ENCODE results near the gene PHF3.

Gene PHF3

DNA sequence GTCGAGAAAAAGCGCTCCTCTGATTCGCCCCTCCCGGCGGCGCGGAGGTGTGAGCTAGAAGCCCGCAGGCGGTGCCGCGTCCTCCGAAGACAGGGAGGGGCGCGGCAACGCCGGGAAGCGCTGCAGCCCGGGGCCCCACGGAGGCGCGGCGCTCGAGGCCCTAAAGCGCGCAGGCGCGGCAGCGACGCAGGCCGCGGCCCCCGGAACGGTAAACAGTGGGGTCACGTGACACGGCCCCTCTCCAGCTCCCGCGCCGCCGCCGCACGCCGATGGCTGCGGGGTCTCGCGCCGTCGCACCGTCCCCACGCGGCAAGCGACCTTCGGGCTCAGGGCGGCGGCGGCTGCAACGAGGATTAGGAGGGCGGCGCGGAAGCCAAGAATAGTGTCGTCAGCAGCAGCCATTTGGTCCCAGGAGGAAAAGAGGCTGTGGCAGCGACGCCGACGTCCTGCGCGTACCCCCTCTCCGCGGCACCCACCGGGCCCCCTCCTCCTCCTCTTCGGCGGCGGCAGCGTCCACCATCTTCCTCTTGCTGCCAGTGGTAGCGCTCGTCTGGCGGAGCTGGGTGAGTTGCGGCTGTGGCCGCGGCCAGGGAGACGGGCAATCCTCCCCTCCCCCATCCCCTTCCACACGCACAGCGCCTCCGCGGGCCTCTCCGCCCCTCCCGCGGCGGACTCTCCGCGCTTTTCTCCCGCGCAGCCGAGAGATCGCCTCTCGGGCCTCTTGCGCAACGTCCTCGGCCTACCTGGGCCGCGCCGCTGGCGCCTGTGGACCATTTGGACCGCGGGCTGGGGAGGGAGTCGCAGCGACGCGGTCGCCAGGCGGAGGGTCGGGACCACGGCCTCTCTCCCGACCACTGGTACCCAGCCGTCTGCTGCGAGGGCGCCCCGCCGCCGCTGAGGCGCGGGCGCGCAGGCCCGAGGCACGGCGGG is at the start of gene PHF3:
Gene PHF3 (plus strand): TSS at position 215 of the 930 bp plus-strand sequence. CDS start 10,750 bp downstream, outside the sequence.
- DNase-seq (ENCODE audit: low spot score in 2 of 2): peak; percentile 76 to 81

GRCh38 chr6:63589952-63590411 is 45.6 kb upstream of the PHF3 start:
- Mint-ChIP-seq H3K4me3 (no peak overlapping the region), H3K9me3 (no peaks in the 10 kb centered on the region), H3K4me1 (no peaks in the 10 kb centered on the region), H3K27ac (ENCODE audit: low read depth) (no peak overlapping the region), H3K27me3 (peaks cover 13% of the 10 kb centered on the region), H3K36me3 (ENCODE audit: insufficient read depth) (peaks cover 3% of the 10 kb centered on the region)
- no peak for DNase-seq (ENCODE audit: low spot score in 2 of 2)
- ATAC-seq (replicated peaks; ENCODE audit: extremely low read depth, poor library complexity, severe bottlenecking): no peak

More for the DNA sequence above, at the start of gene PHF3:
- Mint-ChIP-seq H3K9me3 (no peaks in the 10 kb centered on the region), H3K4me3 (peak within 1 kb of the TSS; percentile 98), H3K27me3 (no peaks in the 10 kb centered on the region), H3K27ac (ENCODE audit: low read depth) (peak within 1 kb of the TSS; percentile 97), H3K36me3 (ENCODE audit: insufficient read depth) (peaks cover 11% of the 10 kb centered on the region), H3K4me1 (peaks cover 49% of the 10 kb centered on the region)
- ATAC-seq (replicated peaks; ENCODE audit: extremely low read depth, poor library complexity, severe bottlenecking): peak; percentile 88

DNA sequence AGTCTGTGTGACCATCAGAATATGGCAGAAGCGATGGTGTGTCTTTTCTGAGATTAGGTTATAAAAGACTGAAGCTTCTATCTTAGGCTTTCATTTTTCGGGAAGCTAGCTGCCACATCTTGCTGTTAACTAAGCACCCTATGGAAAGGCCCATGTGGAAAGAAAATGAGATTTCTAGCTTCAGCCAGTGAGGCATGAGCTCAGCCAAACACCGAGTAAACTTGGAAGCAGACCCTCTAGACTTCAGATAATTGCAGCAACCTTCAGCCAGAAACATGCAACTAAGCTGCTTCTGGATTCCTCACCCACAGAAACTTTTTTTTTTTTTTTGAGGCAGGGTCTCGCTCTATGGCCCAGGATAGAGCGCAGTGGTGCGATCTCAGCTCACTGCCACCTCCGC is 42.7 kb upstream of the PHF3 start:
- Mint-ChIP-seq H3K27ac (ENCODE audit: low read depth) (no peak overlapping the region), H3K9me3 (no peaks in the 10 kb centered on the region), H3K27me3 (no peaks in the 10 kb centered on the region), H3K36me3 (ENCODE audit: insufficient read depth) (peaks cover 2% of the 10 kb centered on the region), H3K4me3 (no peak overlapping the region), H3K4me1 (peaks cover 2% of the 10 kb centered on the region)
- DNase-seq (ENCODE audit: low spot score in 2 of 2): no peak
- ATAC-seq (replicated peaks; ENCODE audit: extremely low read depth, poor library complexity, severe bottlenecking): no peak

- Mint-ChIP-seq H3K9me3 (no peaks in the 10 kb centered on the region), H3K27ac (ENCODE audit: low read depth) (no peak overlapping the region), H3K4me3 (peak overlapping the region; percentile 74), H3K36me3 (ENCODE audit: insufficient read depth) (peaks cover 2% of the 10 kb centered on the region), H3K27me3 (no peaks in the 10 kb centered on the region), H3K4me1 (peaks cover 9% of the 10 kb centered on the region)
- no peak for DNase-seq (ENCODE audit: low spot score in 2 of 2)
- ATAC-seq (replicated peaks; ENCODE audit: extremely low read depth, poor library complexity, severe bottlenecking): no peak
Measured at GRCh38 chr6:63597141-63598048, 38.2 kb upstream of the PHF3 start.

DNA sequence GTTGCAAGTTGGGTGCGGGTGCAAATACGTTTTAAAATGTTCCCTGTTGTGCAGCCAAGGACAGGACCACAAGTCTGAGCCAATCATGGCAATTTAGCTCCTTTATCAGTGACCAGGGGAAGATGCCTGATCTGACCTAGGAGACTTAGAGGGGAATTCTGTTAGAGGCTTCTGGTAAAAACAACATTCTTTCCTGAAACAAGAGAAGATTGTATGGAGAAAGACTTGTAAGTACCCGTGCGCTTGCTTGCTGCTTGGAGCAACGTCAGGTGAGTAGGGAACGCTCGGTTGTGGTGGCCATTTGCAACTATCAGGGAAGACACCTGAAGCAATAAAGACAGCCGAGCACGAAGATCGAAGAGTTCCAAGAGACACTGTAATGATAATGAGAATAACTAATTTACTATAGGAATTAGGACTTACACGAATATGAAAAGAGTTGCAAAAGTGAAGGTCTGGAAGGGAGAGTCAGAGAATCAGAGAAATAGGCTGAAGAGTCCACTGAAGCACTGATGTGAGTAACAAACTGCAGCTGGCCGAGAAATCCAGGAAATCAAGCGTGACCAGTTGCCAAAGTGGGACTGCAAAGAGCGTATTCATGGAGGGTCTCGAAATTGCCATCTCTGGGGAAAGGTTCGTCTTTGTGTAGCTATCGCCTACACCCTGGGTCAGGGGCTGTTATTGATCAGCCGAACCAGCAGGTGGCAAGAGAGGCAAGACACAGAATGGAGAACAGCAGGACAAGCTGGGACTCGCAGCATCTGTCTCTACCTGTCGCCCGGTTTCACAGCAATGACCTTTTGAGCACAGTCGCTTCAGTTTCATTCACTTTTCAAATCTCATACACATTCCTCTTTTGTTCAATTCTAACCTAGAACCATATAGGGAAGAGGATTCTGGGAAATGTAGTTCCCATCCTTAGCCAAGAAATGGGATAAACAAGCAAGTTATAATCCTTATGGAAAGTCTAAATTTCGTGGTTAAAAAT is 37.3 kb upstream of the PHF3 start:
- H3K4me1 Mint-ChIP-seq: peaks cover 9% of the 10 kb centered on the region
- no peaks in the 10 kb centered on the region for H3K36me3 Mint-ChIP-seq (ENCODE audit: insufficient read depth)
- peak overlapping the region; percentile 74 for H3K4me3 Mint-ChIP-seq
- peak; percentile 98 for ATAC-seq (replicated peaks; ENCODE audit: extremely low read depth, poor library complexity, severe bottlenecking)
- H3K9me3 Mint-ChIP-seq: no peaks in the 10 kb centered on the region
- H3K27me3 Mint-ChIP-seq: no peaks in the 10 kb centered on the region
- H3K27ac Mint-ChIP-seq (ENCODE audit: low read depth): no peak overlapping the region
- peak; percentile 55 to 57 for DNase-seq (ENCODE audit: low spot score in 2 of 2)

- no peaks in the 10 kb centered on the region for H3K27me3 Mint-ChIP-seq
- no peak for DNase-seq (ENCODE audit: low spot score in 2 of 2)
- H3K36me3 Mint-ChIP-seq (ENCODE audit: insufficient read depth): no peaks in the 10 kb centered on the region
- H3K4me3 Mint-ChIP-seq: no peak overlapping the region
- ATAC-seq (replicated peaks; ENCODE audit: extremely low read depth, poor library complexity, severe bottlenecking): no peak
- no peaks in the 10 kb centered on the region for H3K9me3 Mint-ChIP-seq
- H3K27ac Mint-ChIP-seq (ENCODE audit: low read depth): no peak overlapping the region
- peaks cover 9% of the 10 kb centered on the region for H3K4me1 Mint-ChIP-seq
Measured at GRCh38 chr6:63599243-63599642, 36.4 kb upstream of the PHF3 start.

- no peak overlapping the region for H3K4me3 Mint-ChIP-seq
- H3K27me3 Mint-ChIP-seq: no peaks in the 10 kb centered on the region
- DNase-seq (ENCODE audit: low spot score in 2 of 2) (no peak), ATAC-seq (replicated peaks; ENCODE audit: extremely low read depth, poor library complexity, severe bottlenecking) (no peak)
- H3K4me1 Mint-ChIP-seq: peaks cover 9% of the 10 kb centered on the region
- H3K27ac Mint-ChIP-seq (ENCODE audit: low read depth): no peak overlapping the region
- no peaks in the 10 kb centered on the region for H3K9me3 Mint-ChIP-seq
- no peaks in the 10 kb centered on the region for H3K36me3 Mint-ChIP-seq (ENCODE audit: insufficient read depth)
Measured at GRCh38 chr6:63600136-63600535, 35.5 kb upstream of the PHF3 start.

GRCh38 chr6:63609231-63609630 is 26.4 kb upstream of the PHF3 start:
- ATAC-seq (replicated peaks; ENCODE audit: extremely low read depth, poor library complexity, severe bottlenecking): no peak
- Mint-ChIP-seq H3K9me3 (no peaks in the 10 kb centered on the region), H3K36me3 (ENCODE audit: insufficient read depth) (no peaks in the 10 kb centered on the region), H3K27ac (ENCODE audit: low read depth) (no peak overlapping the region), H3K27me3 (peaks cover 13% of the 10 kb centered on the region), H3K4me3 (no peak overlapping the region), H3K4me1 (no peaks in the 10 kb centered on the region)
- DNase-seq (ENCODE audit: low spot score in 2 of 2): no peak

- H3K4me3 Mint-ChIP-seq: no peak overlapping the region
- H3K27me3 Mint-ChIP-seq: peaks cover 19% of the 10 kb centered on the region
- no peaks in the 10 kb centered on the region for H3K9me3 Mint-ChIP-seq
- ATAC-seq (replicated peaks; ENCODE audit: extremely low read depth, poor library complexity, severe bottlenecking): no peak
- DNase-seq (ENCODE audit: low spot score in 2 of 2): no peak
- no peaks in the 10 kb centered on the region for H3K36me3 Mint-ChIP-seq (ENCODE audit: insufficient read depth)
- no peaks in the 10 kb centered on the region for H3K4me1 Mint-ChIP-seq
- no peak overlapping the region for H3K27ac Mint-ChIP-seq (ENCODE audit: low read depth)
Measured at GRCh38 chr6:63610944-63611343, 24.7 kb upstream of the PHF3 start.

- Mint-ChIP-seq H3K4me1 (no peaks in the 10 kb centered on the region), H3K27me3 (peaks cover 25% of the 10 kb centered on the region), H3K27ac (ENCODE audit: low read depth) (no peak overlapping the region), H3K36me3 (ENCODE audit: insufficient read depth) (no peaks in the 10 kb centered on the region), H3K9me3 (no peaks in the 10 kb centered on the region), H3K4me3 (no peak overlapping the region)
- no peak for DNase-seq (ENCODE audit: low spot score in 2 of 2)
- no peak for ATAC-seq (replicated peaks; ENCODE audit: extremely low read depth, poor library complexity, severe bottlenecking)
Measured at GRCh38 chr6:63611560-63611959, 24.0 kb upstream of the PHF3 start.

- Mint-ChIP-seq H3K4me1 (no peaks in the 10 kb centered on the region), H3K27me3 (peaks cover 52% of the 10 kb centered on the region), H3K9me3 (no peaks in the 10 kb centered on the region), H3K36me3 (ENCODE audit: insufficient read depth) (no peaks in the 10 kb centered on the region), H3K4me3 (no peak overlapping the region), H3K27ac (ENCODE audit: low read depth) (no peak overlapping the region)
- no peak for ATAC-seq (replicated peaks; ENCODE audit: extremely low read depth, poor library complexity, severe bottlenecking)
- no peak for DNase-seq (ENCODE audit: low spot score in 2 of 2)
Measured at GRCh38 chr6:63615590-63615989, 20.0 kb upstream of the PHF3 start.

DNA sequence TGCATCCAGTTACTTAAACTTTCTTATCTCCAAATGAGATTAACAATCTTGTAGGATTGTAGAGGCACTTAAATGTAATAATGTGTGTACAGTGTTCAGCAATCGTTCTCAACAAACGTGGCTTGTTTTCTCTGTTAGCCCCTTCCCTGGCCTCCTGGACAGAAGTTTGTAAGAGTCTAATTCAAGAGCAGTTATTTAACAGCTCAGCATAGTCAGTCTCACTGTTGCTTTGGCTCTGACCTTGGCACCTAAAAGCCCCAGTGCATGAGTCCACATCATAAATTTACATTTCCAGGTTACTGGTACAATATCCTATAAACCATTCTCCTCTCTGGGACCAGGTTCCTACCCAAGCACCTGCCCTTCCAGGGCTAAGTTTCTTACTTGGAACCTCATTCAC is 11.5 kb upstream of the PHF3 start:
- no peaks in the 10 kb centered on the region for H3K9me3 Mint-ChIP-seq
- no peak for ATAC-seq (replicated peaks; ENCODE audit: extremely low read depth, poor library complexity, severe bottlenecking)
- peaks cover 47% of the 10 kb centered on the region for H3K27me3 Mint-ChIP-seq
- H3K36me3 Mint-ChIP-seq (ENCODE audit: insufficient read depth): no peaks in the 10 kb centered on the region
- H3K27ac Mint-ChIP-seq (ENCODE audit: low read depth): no peak overlapping the region
- no peaks in the 10 kb centered on the region for H3K4me1 Mint-ChIP-seq
- no peak for DNase-seq (ENCODE audit: low spot score in 2 of 2)
- H3K4me3 Mint-ChIP-seq: no peak overlapping the region

Data from central memory CD8-positive, alpha-beta T cell (primary cell).